GM21576 (cell line): Measurements from ENCODE around the gene POMP.

Experiments used
- ATAC-seq: cut with Tn5 transposase; IDR thresholded peaks from one replicate; pipeline ENCODE4 v1.9.1; 2021; ENCODE audit warnings: mild to moderate bottlenecking, moderate library complexity; ENCODE audit not compliant: unreplicated experiment

POMP gene, protein sequence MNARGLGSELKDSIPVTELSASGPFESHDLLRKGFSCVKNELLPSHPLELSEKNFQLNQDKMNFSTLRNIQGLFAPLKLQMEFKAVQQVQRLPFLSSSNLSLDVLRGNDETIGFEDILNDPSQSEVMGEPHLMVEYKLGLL

DNA sequence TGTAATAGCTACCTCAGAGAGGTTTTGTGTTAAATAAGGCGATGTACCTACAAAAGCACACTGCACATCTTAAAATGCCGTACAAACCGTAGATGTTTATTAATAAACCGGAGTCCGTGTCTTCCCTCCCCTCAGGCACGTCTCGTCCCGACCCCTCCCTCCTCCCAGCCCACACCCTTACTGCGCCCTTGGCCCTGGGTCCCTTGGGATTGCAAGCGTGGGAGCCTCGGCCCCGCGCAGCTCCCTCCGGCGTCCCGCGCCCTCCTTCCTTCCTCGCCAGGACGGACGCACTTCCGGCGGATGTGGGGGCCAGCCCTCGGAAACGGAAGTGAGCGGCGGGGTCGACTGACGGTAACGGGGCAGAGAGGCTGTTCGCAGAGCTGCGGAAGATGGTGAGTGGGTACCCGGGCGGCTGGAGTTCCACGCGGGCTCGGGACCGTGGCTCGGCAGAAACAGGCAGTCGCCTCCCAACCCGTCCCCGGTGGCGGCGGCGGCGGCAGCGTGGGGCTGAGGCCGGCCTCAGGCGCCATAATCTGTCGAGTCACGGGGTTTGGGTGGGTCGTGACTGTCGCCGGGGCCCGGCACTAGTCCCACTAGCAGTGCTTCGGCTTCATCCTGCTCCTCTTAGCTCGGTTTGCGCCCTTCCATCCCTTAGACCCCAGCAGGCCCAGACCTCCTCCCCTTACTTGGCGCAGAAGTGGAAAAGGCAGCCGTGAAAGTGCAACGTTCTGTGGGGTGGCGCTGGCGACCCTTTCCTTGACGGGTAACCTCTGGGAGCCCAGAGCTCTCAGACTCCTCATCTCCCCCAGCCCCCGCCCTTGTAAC, at the start of gene POMP:
Gene POMP, plus strand, starts transcription at position 335 of the 825 bp plus-strand sequence. Its CDS starts 55 bp downstream, at position 390.
- peak; percentile 87 for ATAC-seq

DNA sequence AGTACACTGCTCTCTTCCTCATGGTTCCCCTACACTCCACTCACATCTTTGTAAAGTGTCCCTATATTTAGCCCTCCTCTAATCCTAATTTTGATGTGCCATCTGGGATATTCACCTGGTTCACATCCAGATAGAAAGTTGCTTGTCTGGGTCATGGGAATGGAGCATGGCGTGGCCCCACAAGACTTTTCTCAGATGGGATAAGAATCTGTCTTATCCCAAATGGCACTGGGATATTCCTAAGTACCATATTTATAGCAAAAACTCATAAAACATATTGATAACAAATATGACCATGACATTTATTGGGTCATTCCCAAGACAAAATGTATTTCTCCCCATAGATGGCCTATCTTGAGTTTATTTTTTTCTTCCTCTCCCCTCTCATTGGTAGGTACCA, 49.5 kb upstream of the POMP start:
- no peak for ATAC-seq

DNA sequence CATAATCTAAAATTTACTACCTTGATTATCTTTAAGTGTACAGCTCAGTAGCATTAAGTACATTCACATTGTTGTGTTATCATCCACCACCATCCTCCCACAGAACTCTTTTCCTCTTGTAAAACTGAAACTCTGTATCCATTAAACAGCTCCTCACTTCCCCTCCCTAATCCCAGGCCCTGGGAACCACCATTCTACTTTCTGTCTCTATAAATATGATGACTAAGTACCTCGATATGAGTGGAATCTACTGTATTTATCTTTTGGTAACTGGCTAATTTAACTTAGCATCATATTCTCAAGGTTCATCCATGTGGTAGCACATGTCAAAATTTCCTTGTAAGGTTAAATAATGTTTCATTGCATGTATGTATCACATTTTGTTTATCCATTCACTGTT, 49.0 kb upstream of the POMP start:
- ATAC-seq: no peak

DNA sequence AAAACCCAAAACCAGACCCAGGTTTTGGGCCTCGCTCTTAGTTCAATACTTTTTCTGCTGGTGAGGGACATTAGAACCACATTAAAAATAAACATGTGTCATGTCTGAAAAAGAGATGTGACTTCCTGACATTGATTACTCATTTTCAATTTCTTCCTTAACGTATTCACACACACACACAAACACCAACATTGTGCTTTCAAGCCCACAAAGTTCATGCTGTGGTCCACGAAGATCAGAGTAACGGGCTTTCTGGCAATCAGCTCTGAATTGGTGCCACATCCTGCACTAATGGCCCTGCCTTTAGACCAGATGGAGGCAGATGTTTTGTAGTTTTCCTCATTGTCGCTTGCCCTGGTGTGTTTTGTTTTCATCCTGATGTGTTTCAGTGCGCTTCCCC, 47.9 kb upstream of the POMP start:
- ATAC-seq: no peak

DNA sequence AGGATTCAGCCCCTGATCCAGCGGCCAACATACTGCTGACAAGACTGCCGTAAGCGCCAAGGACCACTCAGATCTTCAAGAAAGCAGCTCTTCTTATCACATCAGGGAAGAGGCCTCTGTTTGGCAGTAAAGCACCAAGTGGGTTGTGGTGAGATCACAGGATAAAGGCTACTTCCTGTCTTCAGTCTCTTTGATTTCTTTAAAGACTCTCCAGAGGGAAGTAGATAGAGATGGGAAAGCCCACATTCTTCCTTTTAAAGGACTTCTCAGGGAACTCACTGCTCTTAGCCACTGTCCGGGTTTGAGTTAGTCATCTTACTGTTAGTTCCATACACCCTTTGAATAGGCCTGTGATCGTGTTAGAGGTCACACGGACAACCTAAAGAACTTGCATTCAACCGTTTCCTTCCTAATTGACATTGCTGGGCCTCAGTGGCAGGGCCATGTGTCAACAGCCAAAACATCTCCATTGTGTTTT, 47.2 kb upstream of the POMP start:
- ATAC-seq: no peak

DNA sequence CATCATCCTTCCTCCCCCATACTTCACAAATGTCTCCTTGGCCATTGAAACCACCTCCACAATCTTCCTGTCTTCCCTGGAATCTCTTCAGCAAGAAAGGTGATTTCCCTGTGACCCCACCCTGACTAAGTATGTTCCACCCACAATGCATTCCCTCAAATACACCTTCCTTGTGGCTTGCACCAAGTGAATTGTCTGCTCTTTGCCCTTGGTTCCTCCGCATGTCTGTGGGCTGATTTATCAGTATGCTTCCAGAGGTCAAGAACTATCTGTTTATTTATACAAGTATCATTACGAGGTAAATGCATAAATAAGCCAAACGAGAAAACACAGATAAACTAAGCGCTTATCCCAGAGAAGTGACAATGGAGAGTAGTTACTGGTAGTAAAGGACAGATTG, 45.4 kb upstream of the POMP start:
- no peak for ATAC-seq

DNA sequence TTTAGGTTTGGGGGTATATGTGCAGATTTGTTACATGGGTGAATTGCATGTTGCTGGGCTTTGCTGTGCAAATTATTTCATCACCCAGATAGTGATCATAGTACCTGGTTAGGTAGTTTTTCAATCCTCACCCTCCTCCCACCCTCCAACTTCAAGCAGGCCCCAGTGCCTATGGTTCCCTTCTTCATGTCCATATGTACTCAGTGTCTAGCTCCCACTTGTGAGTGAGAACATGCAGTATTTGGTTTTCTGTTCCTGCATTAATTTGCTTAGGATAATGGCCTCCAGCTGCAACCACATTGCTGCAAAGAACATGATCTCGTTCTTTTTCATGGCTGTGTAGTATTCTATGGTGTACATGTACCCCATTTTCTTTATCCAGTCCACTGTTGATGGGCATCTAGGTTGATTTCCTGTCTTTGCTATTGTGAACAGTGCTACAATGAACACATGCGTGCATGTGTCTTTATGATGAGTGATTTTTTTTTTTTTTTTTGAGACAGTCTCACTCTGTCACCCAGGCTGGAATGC, 42.9 kb upstream of the POMP start:
- ATAC-seq: no peak

DNA sequence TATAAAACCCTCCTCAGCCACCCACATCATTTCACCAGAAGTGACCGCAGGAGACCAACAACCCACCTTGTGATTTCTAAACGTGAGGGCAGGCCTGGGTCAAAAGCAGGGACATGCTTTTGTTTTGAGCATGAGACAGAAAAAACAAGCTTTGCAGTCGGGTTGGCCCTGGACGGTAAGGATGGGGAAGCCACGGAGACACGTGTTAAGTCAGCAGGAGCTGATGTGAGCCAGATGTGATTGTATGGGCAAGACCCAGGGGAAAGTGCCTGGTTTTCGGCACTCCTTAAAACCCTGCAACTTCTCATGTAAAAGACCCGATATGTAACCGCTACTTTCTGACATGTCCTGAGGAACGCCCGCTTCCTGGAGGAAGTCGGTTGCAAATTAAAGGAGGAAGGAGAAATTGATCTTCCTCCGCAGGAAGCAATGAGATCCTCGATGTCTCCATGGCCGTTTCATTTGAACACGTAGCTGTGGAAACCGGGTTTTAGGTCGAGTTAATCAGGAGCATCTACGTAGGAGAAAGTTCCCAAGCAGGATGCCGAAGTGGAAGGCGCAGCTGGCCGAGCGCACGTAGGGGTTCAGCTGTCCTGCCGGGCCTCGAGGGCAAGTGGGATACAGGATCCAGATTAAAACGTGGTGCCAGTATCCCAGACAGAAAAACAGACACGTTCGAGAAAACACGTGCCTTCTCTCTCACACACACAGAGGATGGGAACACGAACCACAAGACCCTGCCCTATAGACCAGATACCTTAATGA, 40.5 kb upstream of the POMP start:
- no peak for ATAC-seq

DNA sequence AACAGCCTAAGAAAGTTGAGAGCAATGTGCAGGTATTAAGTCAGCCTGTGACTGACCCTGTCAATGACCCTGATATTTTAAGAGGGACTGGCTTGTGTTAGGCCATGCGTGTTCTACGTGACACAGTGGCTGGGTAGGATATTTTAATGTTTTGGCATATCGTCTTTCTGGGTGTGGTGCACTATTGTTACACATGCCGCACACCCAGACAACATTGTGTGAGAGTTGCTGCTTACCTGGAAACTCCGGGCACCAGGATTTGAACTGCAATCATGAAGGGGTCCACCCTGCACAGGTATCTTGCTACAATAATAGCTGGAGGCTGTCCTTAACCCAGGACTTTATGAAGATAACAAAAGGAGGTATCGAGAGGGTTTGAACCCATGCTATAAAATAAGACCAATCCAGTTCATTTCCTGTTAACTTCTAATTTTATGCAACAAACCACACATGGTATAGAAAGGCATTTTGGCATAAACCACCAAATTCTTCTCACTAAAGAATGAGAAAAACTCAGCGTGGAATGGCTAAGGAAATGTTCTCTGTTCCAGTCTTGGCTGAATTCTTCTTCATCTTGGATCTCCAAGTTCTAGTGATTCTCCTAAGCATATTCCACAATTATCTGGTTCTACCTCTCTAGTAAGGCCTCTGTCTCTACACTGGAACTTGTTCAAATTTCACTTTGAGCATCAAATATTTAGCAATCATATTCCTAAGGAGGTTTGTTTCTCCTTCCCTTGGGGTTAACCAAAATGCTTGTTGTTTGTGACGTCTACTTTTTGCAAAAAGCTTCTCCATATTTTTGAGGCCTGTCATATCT, 38.7 kb upstream of the POMP start:
- ATAC-seq: no peak

DNA sequence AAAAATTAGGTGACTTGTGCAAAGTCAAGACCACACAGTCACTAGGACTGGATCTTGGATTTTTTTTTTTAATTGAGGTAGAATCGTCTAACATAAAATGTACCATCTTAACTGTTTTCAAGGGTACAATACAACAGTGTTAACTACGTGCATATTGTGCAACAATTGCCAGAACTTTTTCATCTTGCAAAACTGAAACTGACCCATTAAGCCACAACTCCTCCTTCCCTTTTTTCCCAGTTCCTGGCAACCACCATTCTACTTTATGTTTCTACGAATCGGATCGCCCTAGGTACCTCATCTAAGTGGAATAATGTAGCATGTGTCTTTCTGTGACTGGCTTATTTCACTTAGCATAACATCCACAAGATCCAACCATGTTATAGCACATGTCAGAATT, 37.5 kb upstream of the POMP start:
- no peak for ATAC-seq

DNA sequence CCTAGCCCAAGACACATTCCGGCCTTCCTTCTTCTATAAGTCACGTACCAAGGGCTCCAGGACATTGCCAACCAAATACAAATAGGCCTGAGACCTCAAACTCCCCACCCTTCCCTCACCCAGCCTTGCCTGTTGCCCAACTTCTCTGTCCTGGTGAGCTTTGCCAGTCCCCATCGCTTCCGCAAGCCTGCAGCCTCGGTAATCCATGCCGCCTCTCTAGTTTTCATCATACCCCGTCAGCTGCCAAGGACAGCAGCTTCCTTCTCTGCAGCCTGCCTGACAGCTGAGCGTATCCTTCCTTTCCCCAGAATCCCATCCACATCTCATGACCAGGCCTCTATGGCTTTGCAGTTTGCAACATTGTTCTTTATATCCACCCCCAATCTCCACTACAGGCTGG, 36.6 kb upstream of the POMP start:
- no peak for ATAC-seq

DNA sequence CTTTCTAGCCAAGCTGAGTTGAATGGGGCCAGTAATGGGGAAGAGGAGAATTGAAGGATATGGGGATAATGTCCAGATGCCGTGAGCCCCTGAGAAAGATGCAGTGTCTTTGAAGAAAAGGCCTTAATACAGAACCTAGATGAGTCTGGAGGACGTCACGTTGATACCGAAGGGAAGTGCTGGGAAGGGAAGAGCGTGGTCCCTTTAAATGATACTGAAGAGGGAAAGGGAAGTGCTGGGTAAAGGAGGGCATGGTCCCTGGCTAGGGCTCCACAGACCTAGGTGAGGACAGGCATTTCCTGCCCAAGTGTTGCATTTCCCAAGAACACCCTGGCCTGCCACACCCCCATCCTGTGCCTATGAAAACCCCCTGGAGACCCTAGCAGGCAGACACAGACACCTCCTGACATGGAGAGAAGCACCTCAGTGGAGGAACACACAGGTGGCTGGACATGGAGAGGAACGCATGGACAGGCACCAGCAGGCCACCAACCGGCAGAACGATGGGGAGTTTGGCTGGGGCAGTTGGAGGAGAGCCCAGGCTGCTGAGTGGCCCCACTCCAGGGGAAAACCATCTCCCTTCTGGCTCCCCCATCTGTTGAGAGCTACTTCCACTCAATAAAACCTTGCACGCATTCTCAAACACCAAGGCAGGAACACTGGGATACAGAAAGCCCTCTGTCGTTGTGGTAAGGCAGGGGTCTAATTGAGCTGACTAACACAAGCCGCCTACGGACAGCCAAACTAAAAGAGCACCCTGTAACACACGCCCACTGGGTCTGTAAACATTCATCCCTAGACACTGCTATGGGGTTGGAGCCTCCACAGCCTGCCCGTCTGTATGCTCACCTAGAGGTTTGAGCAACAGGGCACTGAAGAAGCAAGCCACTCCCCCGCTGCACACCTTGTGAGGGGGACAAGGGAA, 34.9 kb upstream of the POMP start:
- ATAC-seq: no peak

DNA sequence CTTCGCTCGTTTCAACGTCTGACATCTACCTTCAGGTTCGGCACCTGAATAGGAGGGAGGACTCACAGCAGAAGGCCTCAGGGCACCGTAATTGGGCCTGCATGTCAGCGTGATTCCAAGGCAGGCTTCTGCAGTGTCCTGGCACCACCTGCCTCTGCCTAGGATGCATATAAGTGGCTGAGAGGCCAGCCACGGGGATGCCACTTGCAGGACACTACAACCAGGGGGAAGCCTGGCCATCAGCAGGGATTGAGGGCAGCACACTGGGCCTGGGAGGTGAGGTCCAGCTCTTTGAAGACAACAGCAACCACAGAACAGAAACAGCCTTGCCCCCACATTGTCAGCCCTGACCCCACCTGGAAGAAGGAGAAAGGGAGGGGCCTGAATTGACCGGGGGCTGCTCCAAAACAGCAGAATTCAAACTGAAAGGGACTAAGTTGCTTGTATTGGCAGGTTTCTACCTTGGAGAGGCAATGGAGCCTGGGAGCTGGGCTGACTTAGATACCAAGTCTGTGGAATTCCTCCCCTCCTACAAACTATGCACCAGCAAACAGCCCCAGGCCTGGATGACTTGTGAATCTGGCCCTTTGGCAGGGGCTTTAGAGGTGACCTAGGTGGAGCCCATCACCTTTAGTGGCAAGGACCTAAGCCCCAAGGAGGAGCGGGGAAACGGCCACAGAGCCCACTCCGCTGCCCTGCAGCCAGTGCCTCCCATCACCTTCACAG, 34.1 kb upstream of the POMP start:
- no peak for ATAC-seq

DNA sequence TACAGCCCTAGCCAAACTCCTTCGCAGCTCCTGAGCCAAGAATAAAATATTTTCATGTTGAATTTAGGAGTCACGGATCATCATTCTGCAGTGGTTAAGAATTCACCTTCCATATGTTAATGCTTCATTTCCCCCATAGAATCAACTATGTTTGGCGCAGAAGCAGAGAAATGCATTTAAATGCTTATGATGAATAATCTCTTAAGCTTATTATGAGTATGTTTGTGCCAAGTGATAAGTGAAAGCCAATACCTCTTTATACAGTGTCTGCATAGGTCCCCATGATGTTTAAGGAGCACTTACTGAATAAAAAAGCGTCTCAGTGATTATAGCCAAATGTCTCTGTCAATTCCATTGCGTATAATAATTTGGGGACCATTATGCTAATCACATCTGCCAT, 32.7 kb upstream of the POMP start:
- no peak for ATAC-seq

DNA sequence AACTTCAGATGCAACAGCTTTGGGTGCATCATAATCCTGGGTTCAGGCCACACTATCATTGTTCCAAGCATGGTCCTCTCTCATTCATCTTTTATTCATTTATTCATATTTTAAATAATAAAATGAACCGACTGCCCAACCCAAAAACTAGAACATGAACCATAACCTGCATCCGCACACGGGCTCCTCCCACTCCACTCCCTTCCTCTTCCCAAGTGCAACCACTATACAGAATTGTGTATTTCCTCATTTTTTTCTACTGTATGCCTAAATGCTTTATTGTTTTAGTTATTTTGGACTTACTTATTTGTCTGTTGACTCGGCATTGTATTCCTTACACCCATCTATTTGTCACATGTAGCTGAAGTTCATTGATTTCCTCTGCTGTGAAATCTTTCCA, 30.7 kb upstream of the POMP start:
- ATAC-seq: no peak

DNA sequence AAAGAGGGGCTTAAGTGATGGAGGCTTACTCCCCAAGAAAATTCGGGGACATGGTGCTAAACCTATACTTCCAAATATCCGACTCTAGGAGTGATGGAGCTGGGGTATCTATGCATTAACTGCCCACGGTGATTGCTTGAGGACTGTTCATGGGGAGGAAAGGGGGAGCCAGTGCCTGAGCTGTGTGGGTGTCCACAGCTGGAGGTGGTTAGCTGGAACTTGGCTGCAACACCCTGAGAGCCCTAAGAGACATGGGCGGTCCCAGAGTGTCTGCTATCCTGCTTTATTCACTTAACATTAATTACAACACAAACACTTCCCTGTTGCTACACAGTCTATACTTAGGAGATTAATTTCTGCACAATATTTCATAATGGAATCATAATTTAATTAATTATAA, 28.1 kb upstream of the POMP start:
- no peak for ATAC-seq

DNA sequence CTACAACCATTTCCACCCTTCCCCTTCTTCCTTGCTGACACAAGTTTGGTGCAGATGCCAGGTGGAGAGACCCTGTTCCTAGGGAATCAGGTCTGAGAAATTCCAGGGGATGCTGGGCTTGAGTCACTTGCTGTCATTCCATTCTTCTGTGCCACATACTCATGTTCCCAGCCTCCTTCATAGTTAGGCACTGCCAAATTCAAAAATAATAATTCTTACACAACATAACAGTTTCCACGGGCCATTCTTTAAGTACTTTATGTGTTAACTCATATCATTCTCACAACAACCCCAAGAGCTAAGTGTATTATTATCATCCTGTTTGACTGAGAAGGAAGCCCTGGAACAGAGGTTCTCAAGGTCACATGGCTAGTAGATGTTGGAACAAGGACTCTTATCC, 27.1 kb upstream of the POMP start:
- no peak for ATAC-seq

DNA sequence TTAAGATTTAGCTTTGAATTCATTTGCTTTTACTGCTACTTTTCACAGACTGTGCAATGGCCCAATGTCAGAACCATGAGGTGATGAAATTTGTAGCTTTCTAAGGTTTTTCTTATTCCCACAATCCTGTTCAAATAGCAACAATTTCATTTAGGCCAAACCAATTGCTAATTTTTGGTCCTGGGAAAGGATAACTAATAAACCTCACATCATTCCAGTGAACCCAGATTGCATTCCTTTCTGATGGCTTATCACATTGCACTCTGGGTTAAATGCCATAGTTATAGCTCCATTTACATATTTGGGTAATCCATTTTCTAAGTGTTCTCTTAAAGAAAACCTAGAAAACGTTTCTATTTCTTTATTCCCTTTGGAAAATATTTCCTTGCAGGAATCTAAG, 22.9 kb upstream of the POMP start:
- ATAC-seq: no peak

DNA sequence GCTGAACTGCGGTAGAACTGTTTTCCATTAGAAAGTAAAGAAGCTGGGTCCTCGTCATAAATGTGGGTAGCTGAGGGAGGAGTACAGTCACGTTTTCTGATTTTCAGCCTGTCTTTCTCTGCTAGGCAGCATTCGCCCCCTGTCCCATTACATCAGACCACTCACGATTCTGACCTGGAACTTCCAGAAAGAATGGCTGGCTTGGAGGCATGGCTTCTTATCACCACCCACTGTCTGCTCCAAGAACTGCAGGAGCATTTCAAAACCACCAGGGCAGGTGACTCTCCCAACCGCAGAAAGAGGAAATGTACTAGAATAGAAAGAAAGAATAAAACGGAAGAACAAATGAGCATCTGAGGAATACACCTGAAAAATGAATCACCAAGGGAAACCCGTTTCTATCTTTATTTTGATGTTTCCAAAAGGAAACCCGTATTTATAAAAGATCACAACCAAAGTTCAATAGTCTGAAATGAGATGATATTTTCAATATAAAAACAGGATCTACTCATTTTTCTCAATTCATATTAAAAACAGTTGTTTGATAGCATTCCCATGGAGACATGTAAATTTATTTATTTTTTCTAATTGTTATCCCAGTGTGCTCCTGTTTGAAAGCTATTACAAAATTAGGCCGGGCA, 22.1 kb upstream of the POMP start:
- peak; percentile 45 for ATAC-seq
